Ishikawa (cell line): ENCODE data around the gene MAP1LC3A.

Source experiments
- CEBPB ChIP-seq: IDR thresholded peaks from 2 replicates; pipeline ENCODE4 v1.6.1; 2012
- CREB1 ChIP-seq: IDR thresholded peaks from 2 replicates; pipeline ENCODE4 v1.6.1; 2012; ENCODE audit warnings: low read depth
- EGR1 ChIP-seq: IDR thresholded peaks from 2 replicates; pipeline ENCODE4 v1.6.1; 2012
- EP300 ChIP-seq: IDR thresholded peaks from 2 replicates; pipeline ENCODE4 v1.6.1; 2012; ENCODE audit warnings: borderline replicate concordance
- FOXM1 ChIP-seq: IDR thresholded peaks from 2 replicates; pipeline ENCODE4 v1.6.1; 2012; ENCODE audit warnings: low read depth, borderline replicate concordance
- MAX ChIP-seq: IDR thresholded peaks from 2 replicates; pipeline ENCODE4 v1.6.1; 2012
- NFIC ChIP-seq: IDR thresholded peaks from 2 replicates; pipeline ENCODE4 v1.6.1; 2012
- RAD21 ChIP-seq: IDR thresholded peaks from 2 replicates; pipeline ENCODE4 v1.6.1; 2012; ENCODE audit warnings: low read depth
- REST ChIP-seq: IDR thresholded peaks from 2 replicates; pipeline ENCODE4 v1.6.1; 2012; ENCODE audit warnings: low read depth, mild to moderate bottlenecking
- TAF1 ChIP-seq: IDR thresholded peaks from 2 replicates; pipeline ENCODE4 v1.6.1; 2012; ENCODE audit warnings: low read depth, mild to moderate bottlenecking
- TCF12 ChIP-seq: IDR thresholded peaks from 2 replicates; pipeline ENCODE4 v1.6.1; 2012; ENCODE audit warnings: low read depth
- TEAD4 ChIP-seq: IDR thresholded peaks from 2 replicates; pipeline ENCODE4 v1.6.1; 2012
- USF1 ChIP-seq: IDR thresholded peaks from 2 replicates; pipeline ENCODE4 v1.6.1; 2012
- YY1 ChIP-seq: IDR thresholded peaks from 2 replicates; pipeline ENCODE4 v1.6.1; 2012; ENCODE audit warnings: low read depth
- ZBTB7A ChIP-seq: IDR thresholded peaks from 2 replicates; pipeline ENCODE4 v1.6.1; 2012; ENCODE audit warnings: low read depth

MAP1LC3A gene

GRCh38 chr20:34541917-34542316 is 16.6 kb upstream of the MAP1LC3A start:
- TF ChIP-seq MAX (no peak), RAD21 (no peak), NFIC (no peak), REST (no peak)

GRCh38 chr20:34542439-34542838 is 16.1 kb upstream of the MAP1LC3A start:
- TF ChIP-seq USF1, result no peak
- TF ChIP-seq EP300, result no peak
- no peak for TF ChIP-seq CREB1
- TF ChIP-seq REST, result no peak

- TF ChIP-seq YY1 (no peak), TAF1 (no peak), CREB1 (no peak), CEBPB (no peak), EP300 (no peak), RAD21 (no peak), EGR1 (no peak), TEAD4 (no peak), TCF12 (no peak)
Measured at GRCh38 chr20:34543463-34544056, 15.0 kb upstream of the MAP1LC3A start.

- no peak for TF ChIP-seq YY1
Measured at GRCh38 chr20:34544109-34544796, 14.3 kb upstream of the MAP1LC3A start.

- TF ChIP-seq TEAD4 (no peak), NFIC (no peak), TAF1 (no peak), REST (no peak), TCF12 (no peak), RAD21 (no peak), FOXM1 (no peak), YY1 (no peak), EGR1 (no peak), MAX (no peak), ZBTB7A (no peak), CREB1 (no peak), USF1 (no peak), EP300 (no peak), CEBPB (no peak)
Measured at GRCh38 chr20:34546751-34547181, 11.8 kb upstream of the MAP1LC3A start.
